Globus pallidus (tissue), 1 donor: ENCODE results near the gene MAMLD1.

Experiments used
- DNase-seq: peaks from one replicate; pipeline ENCODE4 v3.0.0-alpha.2; 2015; ENCODE audit warnings: low spot score

MAMLD1 gene

DNA sequence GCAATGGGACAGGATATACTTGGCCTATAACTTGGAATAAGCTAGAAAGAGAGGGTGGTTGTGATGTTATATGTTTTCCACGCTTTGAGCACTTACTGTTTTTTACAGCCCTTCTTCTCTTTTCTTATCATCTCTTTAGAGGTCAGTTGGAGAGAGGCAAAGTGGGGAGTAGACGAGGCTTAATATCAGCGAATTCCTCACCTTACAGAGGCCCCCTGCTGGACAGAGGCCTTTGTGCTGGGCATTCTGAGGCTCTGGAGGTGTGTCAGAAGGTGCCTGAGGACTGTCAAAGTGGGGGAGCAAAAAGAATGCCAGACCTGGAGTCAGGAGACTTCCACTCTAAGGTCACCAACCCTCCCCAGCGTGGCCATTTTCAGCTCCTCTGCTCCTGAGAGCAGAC, 42.5 kb downstream of the MAMLD1 start:
- no peak for DNase-seq

GRCh38 chrX:150406596-150406995, 43.5 kb downstream of the MAMLD1 start:
- no peak for DNase-seq

- no peak for DNase-seq
Measured at GRCh38 chrX:150408007-150408406, 44.9 kb downstream of the MAMLD1 start.

- no peak for DNase-seq
Measured at GRCh38 chrX:150408561-150408960, 45.4 kb downstream of the MAMLD1 start.

GRCh38 chrX:150409486-150409885, 46.4 kb downstream of the MAMLD1 start:
- no peak for DNase-seq

GRCh38 chrX:150409964-150410363, 46.8 kb downstream of the MAMLD1 start:
- no peak for DNase-seq

GRCh38 chrX:150410513-150410912, 47.4 kb downstream of the MAMLD1 start:
- no peak for DNase-seq

DNA sequence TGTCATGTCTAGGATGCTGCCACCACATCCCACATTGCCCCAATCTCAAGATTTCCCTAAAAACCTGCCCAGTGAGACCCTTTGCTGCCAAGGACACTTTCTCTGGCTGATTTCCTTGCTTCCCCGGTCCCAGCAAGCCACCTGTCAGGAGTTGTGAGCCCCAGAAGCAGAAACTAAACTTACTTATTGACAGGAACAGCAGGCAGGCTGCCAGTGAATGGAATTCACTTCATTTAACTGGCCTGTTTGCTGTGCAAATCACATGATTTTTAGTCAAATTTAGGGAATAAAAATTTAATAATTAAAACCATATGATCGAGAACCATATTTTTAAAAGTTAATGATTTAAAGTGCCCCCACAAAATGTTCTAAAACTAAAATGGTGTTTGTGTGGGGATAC, 48.5 kb downstream of the MAMLD1 start:
- no peak for DNase-seq

GRCh38 chrX:150414228-150414627, 51.1 kb downstream of the MAMLD1 start:
- no peak for DNase-seq

GRCh38 chrX:150416469-150416868, 53.4 kb downstream of the MAMLD1 start:
- no peak for DNase-seq

DNA sequence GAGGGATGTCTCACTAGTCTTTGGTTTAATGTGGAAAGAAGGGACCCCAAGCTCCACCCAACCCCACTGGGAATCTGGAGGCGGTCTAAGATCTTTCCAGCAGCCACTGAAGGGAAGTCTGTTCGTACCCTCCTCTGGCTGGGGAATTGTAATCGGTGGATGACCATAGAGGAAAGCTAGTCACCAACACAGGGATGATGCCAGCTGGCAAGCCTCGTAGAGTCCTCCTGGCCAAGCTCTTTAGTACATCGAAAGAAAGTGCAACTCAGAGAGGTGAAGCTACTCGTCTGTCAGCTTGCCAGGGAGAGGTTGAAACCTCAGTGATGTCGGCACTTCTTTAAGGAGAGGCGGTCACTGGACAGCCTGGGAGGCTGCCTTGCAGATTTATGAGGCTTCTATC, 58.7 kb downstream of the MAMLD1 start:
- DNase-seq = no peak

- DNase-seq = no peak
Measured at GRCh38 chrX:150429594-150429993, 66.5 kb downstream of the MAMLD1 start.

DNA sequence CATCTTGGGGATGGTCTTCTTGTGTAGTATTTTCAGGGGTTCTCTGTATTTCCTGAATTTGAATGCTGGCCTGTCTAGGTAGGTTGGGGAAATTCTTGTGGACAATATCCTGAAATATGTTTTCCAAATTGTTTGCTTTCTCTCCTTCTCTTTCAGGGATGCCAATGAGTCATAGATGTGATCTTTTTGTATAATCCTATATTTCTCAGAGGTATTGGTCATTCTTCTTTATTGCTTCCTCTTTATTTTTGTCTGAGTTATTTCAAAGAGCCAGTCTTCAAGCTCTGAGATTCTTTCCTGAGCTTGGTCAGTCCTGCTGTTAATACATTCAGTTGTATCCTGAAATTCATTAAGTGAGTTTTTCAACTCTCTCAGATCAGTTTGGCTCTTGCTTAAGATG, 73.1 kb downstream of the MAMLD1 start:
- DNase-seq = no peak

DNA sequence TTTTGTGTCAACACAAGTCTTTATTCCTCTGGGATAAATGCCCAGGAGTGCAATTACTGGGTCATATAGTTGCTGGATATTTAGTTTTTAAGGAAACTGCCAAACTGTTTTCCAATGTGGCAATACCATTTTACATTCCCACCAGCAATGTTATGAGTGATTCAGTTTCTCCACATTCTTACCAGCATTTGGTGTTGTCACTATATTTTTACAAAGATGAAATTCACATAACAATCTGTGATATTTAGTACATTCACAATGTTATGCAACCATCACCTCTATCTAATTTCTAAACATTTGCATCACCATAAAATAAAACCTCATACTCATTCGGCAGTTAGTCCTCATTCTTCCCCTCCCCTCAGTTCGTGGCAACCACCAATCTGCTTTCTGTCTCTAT, 75.0 kb downstream of the MAMLD1 start:
- no peak for DNase-seq

- no peak for DNase-seq
Measured at GRCh38 chrX:150446151-150446550, 83.0 kb downstream of the MAMLD1 start.

- DNase-seq = no peak
Measured at GRCh38 chrX:150446995-150447394, 83.9 kb downstream of the MAMLD1 start.

DNA sequence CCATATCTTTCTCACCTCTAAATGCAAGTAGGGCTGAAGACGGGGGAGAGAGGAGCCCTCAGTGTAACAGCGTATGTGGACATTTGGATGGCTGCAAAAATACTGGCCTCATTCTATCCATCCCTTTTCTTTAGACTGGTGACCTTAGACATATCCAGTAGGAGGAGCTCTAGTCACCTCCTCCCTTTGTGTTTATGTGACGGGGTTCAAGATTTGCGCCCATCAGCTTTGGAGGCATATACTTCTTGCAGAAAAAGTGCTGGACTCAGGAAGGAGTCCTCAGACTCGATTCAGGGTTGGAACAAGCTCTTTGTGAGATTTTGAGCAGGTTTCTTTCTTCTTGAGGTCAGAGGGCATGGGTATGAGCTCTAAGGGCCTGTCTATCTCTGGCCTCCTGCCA, 86.2 kb downstream of the MAMLD1 start:
- DNase-seq = no peak

DNA sequence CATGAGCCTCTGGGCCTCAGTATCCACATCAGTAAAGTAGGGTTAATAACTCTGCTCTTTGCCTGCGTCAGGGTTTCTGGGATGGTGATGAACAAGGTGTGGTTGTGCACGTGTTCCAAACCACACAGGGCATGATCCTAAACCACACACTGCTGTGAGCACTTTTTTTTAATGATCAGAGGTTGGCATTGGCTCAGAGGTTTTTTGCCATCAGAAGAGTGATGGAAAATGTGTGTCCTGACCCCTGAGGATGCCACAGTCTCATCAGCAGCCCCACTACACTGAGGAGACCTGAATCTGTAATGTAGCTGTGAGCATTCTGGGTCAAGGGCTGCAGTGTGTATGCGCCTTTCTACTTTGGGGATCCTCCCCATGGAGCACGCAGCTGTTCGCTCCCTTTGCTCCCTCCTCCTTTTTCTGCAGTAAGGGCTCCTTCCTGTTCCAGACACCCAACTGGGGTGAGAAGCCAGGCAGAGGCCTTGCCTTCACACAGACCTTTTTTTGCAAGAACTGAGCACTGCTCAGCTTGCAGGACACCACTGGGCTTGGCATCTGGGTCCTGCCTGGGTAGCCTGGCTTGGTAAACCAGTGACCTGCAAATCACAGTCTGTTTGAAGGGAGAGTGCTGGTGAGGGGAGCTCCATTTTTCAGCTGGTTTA, 87.5 kb downstream of the MAMLD1 start:
- no peak for DNase-seq

GRCh38 chrX:150451953-150452352, 88.8 kb downstream of the MAMLD1 start:
- DNase-seq = no peak

DNA sequence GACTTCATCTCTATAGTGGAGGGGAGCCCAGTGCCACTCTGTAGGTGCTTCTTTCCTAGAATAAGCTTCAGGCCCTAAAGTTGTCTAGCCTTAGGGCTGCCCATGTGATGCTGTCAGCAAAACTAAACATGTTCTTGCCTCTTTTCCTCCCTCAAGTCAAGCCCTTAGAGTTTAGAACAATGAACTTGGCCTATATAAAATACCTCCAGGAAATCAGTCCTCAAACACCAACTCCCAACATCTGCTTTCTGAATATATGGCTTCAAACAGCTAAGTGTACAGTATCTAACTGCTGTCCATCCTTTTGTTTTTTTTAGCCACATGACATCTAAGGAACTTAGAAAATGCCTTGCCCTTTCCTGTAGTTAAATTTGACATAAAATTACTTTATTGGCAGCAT, 91.0 kb downstream of the MAMLD1 start:
- DNase-seq = no peak

- no peak for DNase-seq
Measured at GRCh38 chrX:150454508-150455214, 91.5 kb downstream of the MAMLD1 start.

GRCh38 chrX:150455215-150455608, 92.1 kb downstream of the MAMLD1 start:
- DNase-seq = no peak

- DNase-seq = no peak
Measured at GRCh38 chrX:150456466-150456865, 93.3 kb downstream of the MAMLD1 start.

DNA sequence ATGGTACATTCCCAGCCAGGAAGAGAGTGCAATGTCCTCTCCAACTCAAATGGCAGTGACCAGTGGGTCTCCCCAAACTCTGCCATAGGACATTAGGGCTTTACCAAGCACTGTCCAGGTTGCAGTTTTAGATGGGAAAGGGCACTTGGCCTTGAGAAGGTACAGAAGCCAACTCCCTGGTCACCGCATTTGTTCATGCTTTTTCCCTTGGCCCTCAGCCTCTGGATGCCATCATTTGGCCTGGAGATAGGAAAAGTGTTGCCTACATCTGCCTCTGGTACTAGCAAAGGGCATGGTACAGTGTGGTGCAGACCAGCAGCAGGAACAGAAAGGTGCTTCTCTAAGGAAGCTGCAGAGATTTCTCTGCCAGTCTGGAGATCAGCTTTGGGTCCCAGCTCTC, 93.8 kb downstream of the MAMLD1 start:
- no peak for DNase-seq
